CD4-positive, alpha-beta T cell treated with Interleukin-15 for 1 hour (primary cell): ENCODE measurements around the gene DDIT4.
"Not testable (repeated sequence)": the region's sequence is repeated elsewhere in the genome, so short reads cannot be mapped to it uniquely, and the experiment has no call there.

Experiments used
- DNase-seq: peaks from one replicate; pipeline ENCODE4 v3.0.0-alpha.2; 2020

DDIT4 gene

GRCh38 chr10:72273410-72274212 lies at the start of gene DDIT4:
TSS of gene DDIT4 (plus strand) at chr10:72273924. CDS start at chr10:72274217, 293 bp downstream.
- peak; percentile 99 for DNase-seq

- not testable (repeated sequence) for DNase-seq
Measured at GRCh38 chr10:72224191-72224590, 49.5 kb upstream of the DDIT4 start.

DNA sequence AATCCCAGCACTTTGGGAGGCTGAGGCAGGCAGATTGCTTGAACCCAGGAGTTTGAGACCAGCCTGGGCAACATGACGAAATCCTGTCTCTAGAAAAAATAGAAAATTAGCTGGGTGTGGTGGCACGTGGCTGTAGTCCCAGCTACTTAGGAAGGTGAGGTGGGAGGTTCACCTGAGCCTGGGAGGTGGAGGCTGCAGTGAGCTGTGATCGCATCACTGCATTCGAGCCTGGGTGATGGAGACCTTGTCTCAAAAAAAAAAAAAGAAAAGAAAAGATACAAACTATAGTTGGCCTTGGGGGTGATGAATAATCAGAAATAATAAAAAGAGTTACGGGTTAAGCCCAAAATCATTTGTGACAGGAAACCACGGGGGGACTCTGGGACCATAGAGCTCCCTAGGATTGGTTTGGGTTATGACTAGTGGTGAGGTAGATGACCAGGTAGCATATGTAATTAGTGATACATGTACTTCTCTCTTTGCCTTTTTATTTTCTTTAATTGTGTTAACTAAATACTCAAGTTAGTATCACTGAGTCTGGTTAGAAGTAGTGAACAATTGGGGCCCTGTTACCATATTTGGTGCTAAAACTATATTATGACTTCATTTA lies 47.2 kb upstream of the DDIT4 start:
- no peak for DNase-seq

- DNase-seq = no peak
Measured at GRCh38 chr10:72227826-72228225, 45.9 kb upstream of the DDIT4 start.

- no peak for DNase-seq
Measured at GRCh38 chr10:72228318-72228751, 45.4 kb upstream of the DDIT4 start.

- no peak for DNase-seq
Measured at GRCh38 chr10:72229261-72230251, 44.2 kb upstream of the DDIT4 start.

GRCh38 chr10:72233621-72234020 lies 40.1 kb upstream of the DDIT4 start:
- DNase-seq = no peak

GRCh38 chr10:72234560-72235095 lies 39.1 kb upstream of the DDIT4 start:
- no peak for DNase-seq

DNA sequence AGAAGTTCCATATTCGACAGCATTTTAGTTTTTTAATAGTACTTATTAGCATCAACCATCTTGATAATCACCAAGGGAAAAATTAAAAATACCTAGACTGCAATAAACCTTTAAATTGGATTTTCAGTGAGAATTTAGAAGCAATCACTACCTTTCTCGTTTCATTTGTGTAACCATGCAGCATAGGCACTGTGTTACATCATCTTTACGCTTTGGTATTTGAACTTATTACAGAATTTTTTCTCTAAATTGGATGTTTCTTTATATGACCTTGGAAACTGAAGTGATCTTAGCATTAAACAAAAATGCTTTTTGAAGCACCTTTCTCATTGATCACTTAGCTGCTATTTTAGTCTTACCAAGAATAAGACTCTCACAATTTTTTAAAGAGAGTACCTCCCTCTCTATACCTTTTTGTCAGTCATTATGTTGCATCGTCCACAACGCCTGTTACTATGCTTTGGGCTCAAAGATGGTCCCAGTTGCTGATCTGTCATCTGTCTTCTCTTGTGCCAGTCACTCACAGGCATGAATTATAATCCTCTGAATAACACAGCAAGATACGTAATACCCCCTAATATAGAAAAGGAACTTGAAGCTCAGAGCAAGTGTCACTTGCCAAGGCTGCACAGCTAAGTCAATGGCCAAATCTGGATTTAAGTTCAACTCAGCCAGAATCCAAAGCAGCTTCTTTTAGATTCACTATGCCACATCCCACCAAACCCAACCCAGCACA lies 38.0 kb upstream of the DDIT4 start:
- DNase-seq = no peak

DNA sequence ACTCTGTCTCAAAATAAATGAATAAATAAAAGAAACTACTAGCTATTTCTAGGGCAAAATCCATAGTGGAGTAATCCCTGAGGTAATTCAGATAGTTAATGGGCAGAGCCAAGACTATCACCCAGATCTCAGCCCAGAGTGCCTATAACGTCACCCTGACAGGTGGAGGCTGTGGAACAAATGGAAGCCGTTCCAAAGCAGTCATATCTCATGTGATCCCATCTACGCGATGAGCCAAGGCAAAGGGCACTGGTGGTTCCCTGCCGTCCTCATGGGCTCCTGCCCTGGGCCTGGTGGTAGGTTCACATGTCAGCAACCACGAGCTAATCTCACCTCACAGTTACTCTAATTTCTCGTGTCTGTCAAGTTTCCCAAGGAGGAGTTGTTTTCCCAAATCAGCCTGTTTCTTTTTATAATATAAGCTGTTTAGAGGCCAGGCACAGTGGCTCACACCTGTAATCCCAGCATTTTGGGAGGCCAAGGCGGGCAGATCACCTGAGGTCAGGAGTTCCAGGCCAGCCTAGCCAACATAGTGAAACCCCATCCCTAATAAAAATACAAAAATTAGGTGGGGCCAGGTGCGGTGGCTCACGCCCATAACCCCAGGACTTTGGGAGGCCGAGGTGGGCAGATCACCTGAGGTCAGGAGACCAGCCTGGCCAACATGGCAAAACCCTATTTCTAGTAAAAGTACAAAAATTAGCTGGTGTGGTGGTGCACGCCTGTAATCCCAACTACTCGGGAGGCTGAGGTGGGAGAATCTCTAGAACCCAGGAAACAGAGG lies 35.1 kb upstream of the DDIT4 start:
- DNase-seq = no peak

DNA sequence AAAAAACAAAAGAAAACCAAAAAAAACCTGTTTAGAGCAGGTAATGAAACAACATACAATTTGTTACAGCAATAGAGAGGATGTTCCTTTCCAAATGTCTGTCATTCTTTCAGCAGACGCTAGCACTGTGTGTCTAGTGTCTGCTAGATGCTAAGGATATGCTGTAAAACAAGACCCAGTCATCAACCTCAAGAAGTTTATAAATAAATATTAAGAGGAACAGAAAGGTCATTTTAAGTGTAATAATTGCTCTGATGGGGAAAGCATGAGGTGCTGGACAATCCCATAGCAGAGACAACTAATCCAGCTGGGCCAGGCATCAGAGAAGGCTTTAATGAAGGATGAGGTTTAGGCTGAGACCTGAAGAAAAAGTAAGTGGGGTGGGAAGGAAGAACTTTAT lies 34.3 kb upstream of the DDIT4 start:
- no peak for DNase-seq

DNA sequence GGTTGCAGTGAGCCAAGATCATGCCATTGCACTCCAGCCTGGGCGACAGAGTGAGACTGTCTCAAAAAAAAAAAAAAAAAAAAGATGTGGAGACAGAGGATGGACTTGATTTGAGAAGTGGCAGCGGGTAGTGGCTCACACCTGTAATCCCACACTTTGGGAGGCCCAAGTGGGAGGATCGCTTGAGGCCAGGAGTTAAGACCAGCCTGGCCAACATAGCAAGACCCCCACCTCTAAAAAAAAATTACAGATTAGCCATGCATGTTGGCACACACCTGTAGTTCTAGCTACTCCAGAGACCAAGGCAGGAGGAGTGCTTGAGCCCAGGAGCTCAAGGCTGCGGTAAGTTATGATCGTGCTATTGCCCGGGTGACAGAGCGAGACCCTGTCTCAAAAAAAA lies 33.4 kb upstream of the DDIT4 start:
- DNase-seq = no peak

DNA sequence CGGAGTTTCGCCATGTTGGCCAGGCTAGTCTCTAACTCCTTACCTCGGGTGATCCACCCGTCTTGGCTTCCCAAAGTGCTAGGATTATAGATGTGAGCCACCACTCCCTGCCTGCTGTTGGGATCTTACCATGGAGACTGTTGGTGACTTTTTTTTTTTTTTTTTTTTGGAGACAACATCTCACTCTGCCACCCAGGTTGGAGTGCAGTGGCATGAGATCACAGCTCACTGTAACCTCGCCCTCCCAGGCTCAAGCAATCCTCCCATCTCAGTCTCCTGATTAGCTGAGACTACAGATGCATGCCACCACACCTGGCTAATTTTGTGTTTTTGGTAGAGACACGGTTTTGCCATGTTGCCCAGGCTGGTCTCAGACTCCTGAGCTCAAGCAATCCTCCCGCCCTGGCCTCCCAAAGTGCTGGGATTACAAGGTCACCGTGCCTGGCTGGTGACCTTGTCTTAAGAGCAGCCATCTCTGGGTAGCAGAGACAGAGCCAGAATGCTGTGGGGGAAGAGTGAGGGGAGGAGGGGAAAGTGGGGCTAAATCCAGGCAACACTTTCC lies 32.0 kb upstream of the DDIT4 start:
- DNase-seq = no peak

GRCh38 chr10:72242675-72243074 lies 31.0 kb upstream of the DDIT4 start:
- DNase-seq = no peak

GRCh38 chr10:72243822-72244437 lies 29.8 kb upstream of the DDIT4 start:
- DNase-seq = no peak

DNA sequence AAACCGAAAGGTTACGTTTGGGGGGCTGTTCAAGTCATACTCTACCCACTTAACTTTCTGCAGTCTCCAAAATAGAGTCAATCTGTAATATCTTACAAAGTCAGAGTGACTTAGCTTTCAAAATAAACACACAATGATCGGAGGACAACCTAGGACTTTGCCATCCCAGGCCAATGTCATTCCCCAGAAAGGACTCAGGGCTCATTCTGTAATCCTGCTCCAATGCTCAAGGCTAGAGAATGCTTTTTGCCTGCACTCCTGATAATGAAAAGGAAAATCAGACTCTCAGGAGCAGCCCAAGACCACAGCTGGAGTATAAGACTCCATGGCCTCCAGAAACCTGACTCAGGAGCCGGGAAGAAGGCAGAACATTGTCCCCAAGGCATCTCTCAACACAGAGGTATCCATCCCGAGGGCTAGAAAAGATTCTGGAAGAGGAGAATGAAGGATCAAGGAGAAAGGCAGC lies 29.1 kb upstream of the DDIT4 start:
- no peak for DNase-seq

DNA sequence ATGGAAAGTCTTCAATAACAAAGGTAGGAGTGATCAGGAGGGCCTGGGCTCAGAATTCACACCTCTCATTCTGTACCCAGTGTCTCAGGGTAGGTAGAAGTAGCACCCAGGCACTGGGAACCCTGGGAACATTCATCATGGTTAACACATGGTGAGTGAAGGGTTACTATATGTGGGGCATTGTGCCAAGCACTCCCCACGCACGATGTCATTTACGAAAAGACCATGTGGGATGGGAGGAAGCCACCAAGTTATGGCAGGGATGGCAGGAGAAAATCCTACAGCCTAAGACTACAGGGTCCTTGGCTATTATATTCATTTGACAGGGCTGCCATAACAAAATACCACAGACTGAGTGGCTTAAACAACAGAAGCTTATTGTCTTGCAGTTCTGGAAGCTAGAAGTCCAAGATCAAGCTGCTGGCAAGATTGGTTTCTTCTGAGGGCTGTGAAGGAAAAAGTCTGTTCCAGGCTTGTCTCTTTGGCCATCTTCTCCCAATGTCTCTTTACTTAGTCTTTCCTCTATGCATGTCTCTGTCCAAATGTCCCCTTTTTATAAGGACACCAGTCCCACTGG lies 27.7 kb upstream of the DDIT4 start:
- no peak for DNase-seq

DNA sequence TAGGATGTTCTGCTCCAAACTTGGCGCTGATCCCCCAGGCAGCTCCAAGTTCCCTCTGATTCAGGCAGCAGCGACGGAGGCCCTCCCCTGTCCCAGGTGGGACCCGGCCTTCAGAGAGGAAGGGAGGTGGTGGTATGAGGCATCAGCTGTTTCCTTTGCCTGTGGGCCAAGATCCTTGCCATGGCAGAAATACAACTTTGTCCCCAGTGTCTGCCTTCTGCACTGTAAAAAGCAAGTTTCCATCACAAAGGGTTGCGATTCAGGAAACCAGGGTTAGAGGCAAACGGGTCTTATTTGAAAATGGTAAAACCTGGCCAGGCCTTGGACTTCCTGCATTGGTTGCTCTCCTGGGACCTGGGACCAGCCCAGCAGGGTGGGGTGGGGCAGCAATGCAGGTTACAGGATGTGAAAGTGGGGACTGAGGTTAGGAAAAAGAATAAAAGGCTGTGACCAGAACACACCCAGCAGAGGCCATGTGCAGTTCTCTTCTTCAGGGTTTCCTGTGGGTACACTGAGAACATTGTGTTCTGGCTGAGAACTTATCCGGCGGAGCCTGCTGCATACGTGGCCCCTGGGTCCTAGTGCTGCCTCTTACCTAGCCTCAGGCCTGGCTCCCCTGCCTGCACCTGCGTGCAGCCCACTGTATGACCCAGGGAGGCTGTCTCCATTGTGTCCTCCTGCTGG lies 25.1 kb upstream of the DDIT4 start:
- peak; percentile 79 for DNase-seq

DNA sequence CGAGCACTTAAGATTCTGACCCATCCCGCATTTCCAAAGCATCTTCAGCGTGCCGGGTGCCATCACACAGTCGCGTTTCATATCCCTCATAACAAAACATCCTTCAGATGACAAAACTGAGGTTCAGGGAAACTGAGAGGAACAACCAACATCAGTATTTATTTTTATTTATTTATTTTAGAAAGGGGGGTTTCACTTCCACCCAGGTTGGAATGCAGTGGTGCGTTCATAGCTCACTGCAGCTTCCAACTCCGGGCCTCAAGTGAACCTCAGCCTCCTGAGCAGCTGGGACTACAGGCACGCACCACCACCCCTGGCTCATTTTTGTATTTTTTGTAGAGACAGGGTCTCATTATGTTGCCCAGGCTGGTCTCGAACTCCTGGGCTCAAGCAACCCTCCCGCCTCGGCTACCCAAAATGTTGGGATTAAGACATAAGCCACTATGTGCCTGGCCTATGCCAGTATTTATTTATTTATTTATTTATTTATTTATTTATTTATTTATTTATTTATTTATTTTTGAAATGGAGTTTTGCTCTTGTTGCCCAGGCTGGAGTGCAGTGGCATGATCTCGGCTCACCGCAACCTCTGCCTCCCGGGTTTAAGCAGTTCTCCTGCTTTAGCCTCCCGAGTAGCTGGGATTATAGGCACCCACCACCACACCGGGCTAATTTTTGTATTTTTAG lies 24.4 kb upstream of the DDIT4 start:
- DNase-seq = not testable (repeated sequence)
